Activated B cell treated with CpG ODN at 0.5 μM for 24 hours (primary cell): ENCODE results near the gene TMEM38A. TPM values are rescaled to one million over a fixed set of nuclear protein-coding genes. Genes with fewer than 3 reads are reported as not detected.

ENCODE experiments used
- ATAC-seq: fragments of 200-7000 bp; cut with Tn5 transposase; one replicate; pipeline ENCODE4 v1.10.0; 2021; ENCODE audit warnings: low read depth, mild to moderate bottlenecking, moderate library complexity
- CTCF ChIA-PET: fragments of 350-600 bp; sonication (Branson Sonifier 250); formaldehyde crosslinking; loops from one replicate; lab custom pipeline; 2021; ENCODE audit warnings: antibody characterized with exemption; lab: Charles Lee
- POLR2A ChIA-PET: fragments of 350-600 bp; sonication (Branson Sonifier 250); formaldehyde crosslinking; loops from one replicate; lab custom pipeline; 2021; ENCODE audit warnings: antibody characterized with exemption; lab: Charles Lee
- DNase-seq: peaks from one replicate; pipeline ENCODE4 v3.0.0; 2022
- H3K27ac Mint-ChIP-seq: one replicate; pipeline ENCODE4 v1.8.0; 2020; ENCODE audit warnings: mixed read lengths
- H3K27me3 Mint-ChIP-seq: one replicate; pipeline ENCODE4 v1.8.0; 2021; ENCODE audit warnings: mixed read lengths
- H3K36me3 Mint-ChIP-seq: one replicate; pipeline ENCODE4 v1.8.0; 2021; ENCODE audit warnings: low read depth, mixed read lengths
- H3K4me1 Mint-ChIP-seq: one replicate; pipeline ENCODE4 v1.8.0; 2021; ENCODE audit warnings: mixed read lengths
- H3K4me3 Mint-ChIP-seq: one replicate; pipeline ENCODE4 v1.8.0; 2020; ENCODE audit warnings: mild to moderate bottlenecking, mixed read lengths
- H3K9me3 Mint-ChIP-seq: one replicate; pipeline ENCODE4 v1.8.0; 2020; ENCODE audit warnings: mixed read lengths
- intact Hi-C: fragments of 100-400 bp; cut with micrococcal nuclease; formaldehyde crosslinking; loops from one replicate; pipeline ENCODE4 v1.15.1; 2024
- total RNA-seq: library from RNA; stranded (reverse); gene quantifications from 2 replicates; pipeline ENCODE4 v1.2.3, GENCODE V29; 2022
- TF ChIP-seq, protein P1 (sequence below): fragments of 200-600 bp; IDR thresholded peaks from one replicate; pipeline ENCODE4 v1.8.0; 2022; ENCODE audit warnings: antibody characterized with exemption, mild to moderate bottlenecking

TMEM38A gene
- total RNA-seq, 1 donor from 2014 or later, result 4.0 TPM

DNA sequence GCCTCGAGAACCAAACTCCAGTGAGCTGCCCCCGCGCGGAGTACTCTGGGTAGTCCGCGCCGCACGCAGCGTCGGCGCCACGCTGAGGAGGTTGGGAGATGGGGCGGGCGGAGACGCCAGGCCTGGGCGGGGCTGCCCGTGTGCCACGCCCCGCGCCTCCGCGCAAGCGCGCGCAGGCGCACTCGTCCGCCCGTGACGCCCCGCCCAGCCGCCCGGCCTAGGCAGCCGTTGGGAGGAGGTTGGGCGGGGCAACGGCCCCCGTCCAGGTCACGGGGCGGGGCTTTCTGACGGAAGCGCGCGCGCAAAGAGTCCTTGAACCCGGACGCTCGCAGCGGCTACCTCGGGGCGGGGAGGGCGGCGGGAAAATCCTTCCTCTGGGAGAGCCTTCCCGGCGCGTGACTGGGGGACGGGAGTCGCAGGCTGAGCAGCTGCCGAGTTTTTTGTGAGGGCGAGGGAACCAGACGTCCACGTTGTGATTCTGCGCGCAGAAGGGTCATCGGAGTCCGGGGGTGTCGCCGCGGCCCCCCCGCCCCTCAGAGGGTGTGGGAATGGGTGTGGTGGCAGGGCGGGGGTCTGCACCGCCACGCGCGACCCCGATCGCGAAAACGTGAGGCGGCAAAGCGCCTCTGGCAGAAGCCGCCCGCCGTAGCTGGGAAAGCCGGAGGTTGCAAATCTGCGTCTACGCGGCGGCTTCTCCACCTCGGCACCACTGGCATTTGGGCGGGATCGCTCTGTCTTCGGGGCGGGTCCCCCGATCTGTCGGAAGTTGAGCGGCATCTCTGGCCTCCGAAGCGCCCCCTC lies 32.6 kb upstream of the TMEM38A start, which contains the start of gene MED26:
TSS of gene MED26 (minus strand) at position 22 of the 801 bp plus-strand sequence. CDS start 261 bp downstream, outside the sequence.
- ChIA-PET POLR2A (interaction anchor here (0.5 to 11.4 kb wide), 10 partner anchors 32 to 529 kb away, joined by 3 to 242 read pairs (median 4); partner anchors contain the start of genes C19orf44, CALR3, SLC35E1 and SMIM7), CTCF (interaction anchor here (1.1 to 2.3 kb wide), 6 partner anchors 31 to 100 kb away, joined by 3 to 7 read pairs (median 4); partner anchors contain the start of gene SMIM7)
- no peaks in the 10 kb centered on the region for H3K9me3 Mint-ChIP-seq
- H3K4me1 Mint-ChIP-seq, result peaks cover 51% of the 10 kb centered on the region
- peak; percentile 93 for DNase-seq
- TF ChIP-seq, protein P1, sequence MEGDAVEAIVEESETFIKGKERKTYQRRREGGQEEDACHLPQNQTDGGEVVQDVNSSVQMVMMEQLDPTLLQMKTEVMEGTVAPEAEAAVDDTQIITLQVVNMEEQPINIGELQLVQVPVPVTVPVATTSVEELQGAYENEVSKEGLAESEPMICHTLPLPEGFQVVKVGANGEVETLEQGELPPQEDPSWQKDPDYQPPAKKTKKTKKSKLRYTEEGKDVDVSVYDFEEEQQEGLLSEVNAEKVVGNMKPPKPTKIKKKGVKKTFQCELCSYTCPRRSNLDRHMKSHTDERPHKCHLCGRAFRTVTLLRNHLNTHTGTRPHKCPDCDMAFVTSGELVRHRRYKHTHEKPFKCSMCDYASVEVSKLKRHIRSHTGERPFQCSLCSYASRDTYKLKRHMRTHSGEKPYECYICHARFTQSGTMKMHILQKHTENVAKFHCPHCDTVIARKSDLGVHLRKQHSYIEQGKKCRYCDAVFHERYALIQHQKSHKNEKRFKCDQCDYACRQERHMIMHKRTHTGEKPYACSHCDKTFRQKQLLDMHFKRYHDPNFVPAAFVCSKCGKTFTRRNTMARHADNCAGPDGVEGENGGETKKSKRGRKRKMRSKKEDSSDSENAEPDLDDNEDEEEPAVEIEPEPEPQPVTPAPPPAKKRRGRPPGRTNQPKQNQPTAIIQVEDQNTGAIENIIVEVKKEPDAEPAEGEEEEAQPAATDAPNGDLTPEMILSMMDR, result no peak
- H3K36me3 Mint-ChIP-seq, result peaks cover 51% of the 10 kb centered on the region
- peak; percentile 94 for ATAC-seq
- intact Hi-C loops, result loop anchor here (1.0 to 10.0 kb wide), 9 partner anchors 18 to 431 kb away; partner anchors contain the start of genes AP1M1, C19orf44, CALR3 and CHERP
- H3K27ac Mint-ChIP-seq, result peak within 1 kb of the TSS; percentile 94
- peak within 1 kb of the TSS; percentile 98 for H3K4me3 Mint-ChIP-seq
- H3K27me3 Mint-ChIP-seq, result no peaks in the 10 kb centered on the region

DNA sequence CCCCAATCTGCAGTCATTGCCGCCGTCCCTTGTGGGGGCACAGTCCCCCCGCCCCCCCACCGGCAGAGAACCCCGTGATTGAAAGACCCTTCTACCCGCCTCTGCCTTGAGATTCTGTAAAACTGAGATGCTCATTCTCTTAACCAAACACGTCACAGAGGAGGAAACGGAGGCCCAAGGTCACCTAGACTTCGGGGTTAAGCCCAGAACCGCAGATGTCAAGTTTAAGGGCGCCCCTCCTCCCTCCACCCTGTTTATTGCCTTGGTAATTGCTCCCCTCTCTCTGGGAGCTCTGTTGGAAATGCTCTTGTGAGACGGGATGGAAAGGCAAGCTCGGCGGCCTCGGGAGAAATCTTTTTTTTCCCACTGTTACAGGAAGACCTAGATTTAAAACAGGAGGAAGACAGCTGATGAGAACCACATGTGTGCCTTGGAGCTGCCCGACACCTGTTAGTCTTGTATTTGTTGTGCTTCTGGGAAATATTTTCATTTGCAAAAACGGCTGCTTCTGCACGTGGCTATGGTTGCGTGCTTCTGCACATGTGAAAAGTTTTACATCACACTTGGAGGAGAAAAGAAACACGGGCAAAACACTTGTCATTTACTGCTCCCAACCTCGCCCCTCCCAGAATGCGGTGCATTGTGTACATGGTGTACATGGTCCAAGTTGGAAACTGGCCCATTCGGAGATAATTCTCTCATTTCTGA lies 31.8 kb upstream of the TMEM38A start:
- Mint-ChIP-seq H3K27ac (peak overlapping the region; percentile 94), H3K4me1 (peaks cover 43% of the 10 kb centered on the region), H3K4me3 (peak overlapping the region; percentile 98), H3K36me3 (peaks cover 49% of the 10 kb centered on the region), H3K9me3 (no peaks in the 10 kb centered on the region), H3K27me3 (no peaks in the 10 kb centered on the region)
- TF ChIP-seq, protein P1, result no peak
- intact Hi-C loops, result loop anchor here (1.0 to 10.0 kb wide), 9 partner anchors 18 to 432 kb away; partner anchors contain the start of genes AP1M1, C19orf44, CALR3 and CHERP
- ChIA-PET CTCF (interaction anchor here (1.1 to 2.0 kb wide), 5 partner anchors 30 to 56 kb away, joined by 3 to 6 read pairs (median 3); partner anchors contain the start of gene SMIM7), POLR2A (interaction anchor here (0.6 to 11.4 kb wide), 8 partner anchors 24 to 133 kb away, joined by 3 to 242 read pairs (median 6); partner anchors contain the start of genes C19orf44, CALR3, SLC35E1 and SMIM7)
- no peak for ATAC-seq
- no peak for DNase-seq

DNA sequence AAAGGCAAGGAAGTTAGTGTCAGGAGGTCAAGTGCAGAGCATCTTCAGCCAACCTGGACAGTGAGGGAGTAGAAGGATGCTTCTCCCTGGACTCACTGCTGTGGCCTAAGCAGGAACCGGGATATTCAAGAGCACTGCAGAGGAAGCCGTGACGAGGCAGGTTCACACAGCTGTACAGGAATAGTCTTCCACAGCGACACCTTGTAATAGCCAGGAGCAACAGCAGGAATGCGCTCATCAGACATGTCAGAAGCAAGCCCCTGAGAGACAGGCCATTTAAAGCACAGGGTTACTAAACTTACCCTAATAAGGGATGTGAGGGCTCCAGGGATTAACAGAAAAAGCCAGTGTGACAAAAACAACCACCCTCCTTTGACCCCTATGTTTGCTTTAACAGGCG lies 29.5 kb upstream of the TMEM38A start:
- Mint-ChIP-seq H3K9me3 (no peaks in the 10 kb centered on the region), H3K27me3 (no peaks in the 10 kb centered on the region), H3K36me3 (peaks cover 40% of the 10 kb centered on the region), H3K4me1 (peaks cover 28% of the 10 kb centered on the region), H3K4me3 (no peak overlapping the region), H3K27ac (no peak overlapping the region)
- POLR2A ChIA-PET, result interaction anchor here (11.4 kb wide), 1 partner anchor 45 kb away, joined by 242 read pairs; no protein-coding TSS in a partner anchor
- CTCF ChIA-PET, result no interaction called here
- DNase-seq (no peak), ATAC-seq (no peak)
- intact Hi-C loops, result no loop called here
- TF ChIP-seq, protein P1, result no peak

DNA sequence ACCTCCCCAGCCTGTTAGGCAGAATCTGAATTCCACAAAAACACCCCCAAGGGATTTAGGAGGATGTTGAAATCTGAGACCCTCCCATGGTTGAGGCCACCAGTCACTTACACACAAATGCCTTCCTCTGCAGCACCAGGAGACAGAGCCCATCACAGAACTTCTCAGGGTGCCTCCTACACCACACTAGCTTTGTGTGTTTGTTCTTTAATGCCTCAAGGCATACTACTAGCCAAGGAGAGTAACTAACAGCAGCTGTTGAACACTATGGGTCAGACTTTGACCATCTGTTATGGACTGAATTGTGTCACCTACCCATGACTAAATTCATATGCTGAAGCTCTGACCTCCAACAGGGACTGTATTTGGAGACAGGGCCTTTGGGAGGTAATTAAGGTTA lies 23.4 kb upstream of the TMEM38A start:
- peak overlapping the region; percentile 10 for H3K27ac Mint-ChIP-seq
- no peaks in the 10 kb centered on the region for H3K9me3 Mint-ChIP-seq
- no peak overlapping the region for H3K4me3 Mint-ChIP-seq
- intact Hi-C loops, result no loop called here
- TF ChIP-seq, protein P1, result no peak
- H3K27me3 Mint-ChIP-seq, result no peaks in the 10 kb centered on the region
- ChIA-PET POLR2A (interaction anchor here (0.7 to 0.8 kb wide), 2 partner anchors 52 to 105 kb away, joined by 3 to 5 read pairs; no protein-coding TSS in a partner anchor), CTCF (no interaction called here)
- H3K36me3 Mint-ChIP-seq, result peaks cover 68% of the 10 kb centered on the region
- DNase-seq (no peak), ATAC-seq (no peak)
- peaks cover 18% of the 10 kb centered on the region for H3K4me1 Mint-ChIP-seq
